Osteoblast (primary cell): ENCODE data around the gene SYT6. TPM values are rescaled to one million over a fixed set of nuclear protein-coding genes. Genes with fewer than 3 reads are reported as not detected.

Experiments
- DNase-seq: peaks from one replicate; pipeline ENCODE4 v3.0.0; 2011; ENCODE audit warnings: low spot score, mixed read lengths; ENCODE audit not compliant: insufficient read length; ENCODE audit errors: missing footprints
- H2AFZ ChIP-seq: 2 replicates; pipeline ENCODE4 v1.6.0; 2011; ENCODE audit warnings: mild to moderate bottlenecking, low read length
- H3K27ac ChIP-seq: 2 replicates; pipeline ENCODE4 v1.5.1; 2011; ENCODE audit warnings: mild to moderate bottlenecking, low read depth, low read length, moderate library complexity
- H3K27me3 ChIP-seq: 2 replicates; pipeline ENCODE4 v1.6.0; 2012; ENCODE audit warnings: mild to moderate bottlenecking, control low read depth, inconsistent platforms, low read length, moderate library complexity; ENCODE audit not compliant: insufficient read depth
- H3K36me3 ChIP-seq: 2 replicates; pipeline ENCODE4 v1.5.1; 2011; ENCODE audit warnings: mild to moderate bottlenecking, low read length, control low read depth, moderate library complexity; ENCODE audit not compliant: insufficient read depth
- H3K4me1 ChIP-seq: 2 replicates; pipeline ENCODE4 v1.5.1; 2011; ENCODE audit warnings: mild to moderate bottlenecking, low read length, control low read depth, moderate library complexity; ENCODE audit not compliant: insufficient read depth
- H3K4me2 ChIP-seq: 2 replicates; pipeline ENCODE4 v1.6.0; 2011; ENCODE audit warnings: mild to moderate bottlenecking, low read length; ENCODE audit not compliant: insufficient read depth
- H3K4me3 ChIP-seq: fragments of 200-600 bp; sonication (generic); 3 replicates; pipeline ENCODE4 v1.5.1; 2012; ENCODE audit warnings: mild to moderate bottlenecking, low read length, inconsistent platforms; ENCODE audit not compliant: insufficient read depth
- H3K79me2 ChIP-seq: 2 replicates; pipeline ENCODE4 v1.6.0; 2012; ENCODE audit warnings: mild to moderate bottlenecking, low read length, control low read depth, inconsistent platforms; ENCODE audit not compliant: insufficient read depth
- H3K9me3 ChIP-seq: 2 replicates; pipeline ENCODE4 v1.5.1; 2011; ENCODE audit warnings: low read depth, low read length, control low read depth
- H4K20me1 ChIP-seq: 2 replicates; pipeline ENCODE4 v1.6.0; 2012; ENCODE audit warnings: mild to moderate bottlenecking, low read length, control low read depth; ENCODE audit not compliant: insufficient read depth
- total RNA-seq: library from RNA; depleted of rRNA; stranded (reverse); fragments of >200 nt; gene quantifications from 2 replicates; pipeline ENCODE4 v1.2.3, GENCODE V29; 2012
- TF ChIP-seq, protein P1 (sequence below): IDR thresholded peaks from 2 replicates; pipeline ENCODE4 v1.5.1; 2011; ENCODE audit warnings: mild to moderate bottlenecking, low read depth, low read length, moderate library complexity; ENCODE audit errors: extremely low read depth

Gene SYT6
- total RNA-seq, 1 donor, result 0.36 TPM

DNA sequence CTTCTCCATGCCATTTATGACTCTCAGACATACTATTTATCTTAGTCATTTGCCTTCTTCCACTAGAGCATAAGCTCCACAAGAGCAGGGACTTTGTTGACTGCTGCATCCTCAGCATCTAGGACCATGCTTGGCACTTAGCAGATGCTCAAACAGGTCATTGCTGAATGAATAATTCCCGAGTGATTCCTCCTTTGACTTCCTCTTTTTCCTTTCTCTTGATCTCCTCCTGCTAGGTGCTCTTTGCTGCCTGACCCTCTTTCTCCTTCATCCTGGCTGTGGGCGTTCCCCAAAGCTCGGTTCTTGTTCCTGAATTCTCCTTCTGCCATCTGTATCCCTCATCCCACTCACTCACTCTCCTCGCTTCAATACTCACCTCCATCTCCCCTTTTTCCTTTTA is 23.5 kb downstream of the SYT6 start:
- Histone ChIP-seq H3K79me2 (no peaks in the 10 kb centered on the region), H4K20me1 (no peaks in the 10 kb centered on the region), H3K36me3 (no peaks in the 10 kb centered on the region), H3K27me3 (no peaks in the 10 kb centered on the region), H3K4me2 (no peak overlapping the region), H3K27ac (no peak overlapping the region), H3K9me3 (no peaks in the 10 kb centered on the region), H3K4me3 (no peak overlapping the region), H2AFZ (no peak overlapping the region), H3K4me1 (no peaks in the 10 kb centered on the region)
- TF ChIP-seq, protein P1, sequence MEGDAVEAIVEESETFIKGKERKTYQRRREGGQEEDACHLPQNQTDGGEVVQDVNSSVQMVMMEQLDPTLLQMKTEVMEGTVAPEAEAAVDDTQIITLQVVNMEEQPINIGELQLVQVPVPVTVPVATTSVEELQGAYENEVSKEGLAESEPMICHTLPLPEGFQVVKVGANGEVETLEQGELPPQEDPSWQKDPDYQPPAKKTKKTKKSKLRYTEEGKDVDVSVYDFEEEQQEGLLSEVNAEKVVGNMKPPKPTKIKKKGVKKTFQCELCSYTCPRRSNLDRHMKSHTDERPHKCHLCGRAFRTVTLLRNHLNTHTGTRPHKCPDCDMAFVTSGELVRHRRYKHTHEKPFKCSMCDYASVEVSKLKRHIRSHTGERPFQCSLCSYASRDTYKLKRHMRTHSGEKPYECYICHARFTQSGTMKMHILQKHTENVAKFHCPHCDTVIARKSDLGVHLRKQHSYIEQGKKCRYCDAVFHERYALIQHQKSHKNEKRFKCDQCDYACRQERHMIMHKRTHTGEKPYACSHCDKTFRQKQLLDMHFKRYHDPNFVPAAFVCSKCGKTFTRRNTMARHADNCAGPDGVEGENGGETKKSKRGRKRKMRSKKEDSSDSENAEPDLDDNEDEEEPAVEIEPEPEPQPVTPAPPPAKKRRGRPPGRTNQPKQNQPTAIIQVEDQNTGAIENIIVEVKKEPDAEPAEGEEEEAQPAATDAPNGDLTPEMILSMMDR, result no peak
- no peak for DNase-seq

DNA sequence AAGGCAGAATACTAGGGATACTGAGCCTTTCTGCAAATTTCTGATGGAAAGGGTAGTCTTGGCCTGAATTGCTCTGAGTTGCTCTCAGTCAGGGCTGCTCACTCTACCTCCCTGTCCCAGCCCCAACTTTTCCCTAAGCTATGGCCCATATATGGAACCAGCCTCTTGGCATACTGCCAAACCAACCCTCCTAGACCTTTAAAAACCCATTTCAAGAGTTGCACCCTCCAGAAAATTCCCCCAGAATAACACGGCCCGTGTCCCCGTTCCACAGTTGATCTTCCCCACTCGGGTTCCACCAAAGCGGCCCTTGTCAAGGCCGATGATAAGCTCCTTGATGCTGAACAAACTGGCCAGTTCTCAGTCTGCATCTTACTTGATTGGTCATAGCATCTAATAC is 25.4 kb downstream of the SYT6 start:
- no peaks in the 10 kb centered on the region for H3K27me3 ChIP-seq
- no peak overlapping the region for H2AFZ ChIP-seq
- no peak overlapping the region for H3K4me2 ChIP-seq
- no peaks in the 10 kb centered on the region for H3K9me3 ChIP-seq
- H3K4me3 ChIP-seq, result no peak overlapping the region
- no peaks in the 10 kb centered on the region for H3K79me2 ChIP-seq
- H3K27ac ChIP-seq, result no peak overlapping the region
- no peaks in the 10 kb centered on the region for H3K4me1 ChIP-seq
- DNase-seq, result peak; percentile 56
- no peaks in the 10 kb centered on the region for H4K20me1 ChIP-seq
- TF ChIP-seq, protein P1, result no peak
- H3K36me3 ChIP-seq, result no peaks in the 10 kb centered on the region

DNA sequence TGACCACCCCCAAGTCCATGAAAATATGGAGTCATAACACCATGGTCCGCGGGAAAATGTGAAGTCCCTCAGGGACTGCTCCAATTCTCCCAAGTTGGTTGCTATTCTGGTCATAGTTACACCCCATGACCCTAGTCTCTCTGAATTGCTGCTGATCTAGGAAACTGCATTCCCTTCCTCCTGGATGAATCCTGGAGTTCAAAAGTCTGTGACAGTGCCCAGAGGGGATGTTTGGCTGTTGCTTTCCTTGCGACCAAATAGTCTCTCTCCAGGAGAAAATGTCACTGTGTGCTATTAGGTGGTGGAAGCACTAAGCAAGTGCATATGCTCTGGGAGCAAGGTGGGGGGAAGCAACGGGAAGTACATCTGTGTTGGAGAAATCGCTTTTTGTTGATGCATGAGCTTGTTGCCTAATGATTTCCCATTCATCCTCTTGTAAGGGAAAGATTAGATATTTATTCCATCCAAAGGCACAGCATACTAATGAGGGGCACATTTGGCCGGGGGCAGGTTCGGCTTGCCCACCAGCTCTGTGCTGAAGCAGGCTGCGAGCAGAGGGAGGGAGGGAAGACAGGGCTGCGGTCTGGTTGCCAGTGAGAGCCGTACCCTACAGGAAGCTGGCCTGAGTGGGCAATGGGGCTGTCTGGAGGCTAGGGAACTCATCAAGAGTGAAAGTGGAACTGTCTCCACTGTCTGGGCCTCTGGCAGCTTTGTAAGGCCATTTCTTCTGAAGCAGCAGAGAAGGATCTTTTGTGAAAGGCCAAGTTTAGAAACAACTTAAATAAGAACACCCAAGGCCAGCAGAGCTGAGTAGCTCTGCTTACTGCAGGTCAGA is 27.2 kb downstream of the SYT6 start:
- Histone ChIP-seq H3K27ac (no peak overlapping the region), H3K4me3 (no peak overlapping the region), H3K9me3 (no peaks in the 10 kb centered on the region), H4K20me1 (no peaks in the 10 kb centered on the region), H3K27me3 (no peaks in the 10 kb centered on the region), H2AFZ (no peak overlapping the region), H3K79me2 (no peaks in the 10 kb centered on the region), H3K4me2 (no peak overlapping the region), H3K36me3 (no peaks in the 10 kb centered on the region), H3K4me1 (no peaks in the 10 kb centered on the region)
- TF ChIP-seq, protein P1, result no peak
- no peak for DNase-seq

DNA sequence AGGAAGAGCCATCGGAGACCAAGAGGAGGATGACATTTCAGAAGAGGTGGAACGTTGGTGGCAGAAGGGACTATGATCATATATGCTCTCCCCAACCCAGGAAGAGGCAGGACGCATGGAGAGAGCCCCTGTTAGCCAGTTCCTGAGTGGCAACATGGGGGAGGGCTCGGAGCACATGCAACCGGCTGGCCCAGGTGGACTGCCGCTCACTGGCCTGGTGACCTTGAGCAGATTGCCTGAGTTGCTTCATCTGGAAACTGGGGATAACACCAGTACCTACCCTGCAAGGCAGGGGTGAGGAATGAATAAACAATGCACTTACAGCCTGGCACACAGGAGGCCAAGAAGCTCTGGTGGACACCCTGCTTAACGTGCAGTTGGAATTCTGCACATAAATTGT is 29.0 kb downstream of the SYT6 start:
- no peaks in the 10 kb centered on the region for H3K79me2 ChIP-seq
- TF ChIP-seq, protein P1, result no peak
- no peak overlapping the region for H3K4me3 ChIP-seq
- no peaks in the 10 kb centered on the region for H3K27me3 ChIP-seq
- H3K27ac ChIP-seq, result no peak overlapping the region
- no peak overlapping the region for H2AFZ ChIP-seq
- no peaks in the 10 kb centered on the region for H4K20me1 ChIP-seq
- no peak overlapping the region for H3K4me2 ChIP-seq
- no peaks in the 10 kb centered on the region for H3K36me3 ChIP-seq
- peak; percentile 29 for DNase-seq
- no peaks in the 10 kb centered on the region for H3K9me3 ChIP-seq
- H3K4me1 ChIP-seq, result no peaks in the 10 kb centered on the region
